ENCODE measurements around the gene NID1. TPM values are rescaled to one million over a fixed set of nuclear protein-coding genes. Genes with fewer than 3 reads are reported as not detected.

NID1 gene
- polyA plus RNA-seq, 3 donors from 2014 or later, result not detected

- no peaks in the 10 kb centered on the region for H3K9me3 Mint-ChIP-seq
- no peaks in the 10 kb centered on the region for H3K36me3 Mint-ChIP-seq
- H3K4me3 Mint-ChIP-seq, result peak overlapping the region in 1 of 5 donors; percentile 60
- H3K27me3 Mint-ChIP-seq (ENCODE audit: low read depth in 3 of 3), result peaks cover 0 to 3% (median 2%) of the 10 kb centered on the region in 3 donors
- DNase-seq, result no peak
- H3K4me1 Mint-ChIP-seq, result peaks cover 15 to 20% of the 10 kb centered on the region in 2 donors
- H3K27ac Mint-ChIP-seq, result peak overlapping the region in 3 of 6 donors; percentile 26 to 95 (median 93)
Measured at GRCh38 chr1:236000781-236001180, 64.1 kb downstream of the NID1 start.

- peak overlapping the region in 4 of 5 donors; percentile 5 to 79 (median 32) for H3K4me3 Mint-ChIP-seq
- H3K27ac Mint-ChIP-seq, result peak overlapping the region; percentile 32 to 95 (median 84)
- H3K36me3 Mint-ChIP-seq, result no peaks in the 10 kb centered on the region
- H3K27me3 Mint-ChIP-seq (ENCODE audit: low read depth in 3 of 3), result peaks cover 0 to 2% (median 0%) of the 10 kb centered on the region in 3 donors
- H3K9me3 Mint-ChIP-seq, result no peaks in the 10 kb centered on the region
- DNase-seq, result peak; percentile 27 to 79 (median 38)
- H3K4me1 Mint-ChIP-seq, result peaks cover 15 to 20% of the 10 kb centered on the region in 2 donors
Measured at GRCh38 chr1:235999259-235999925, 65.5 kb downstream of the NID1 start.

- peaks cover 15 to 20% of the 10 kb centered on the region in 2 donors for H3K4me1 Mint-ChIP-seq
- peak in 2 of 3 donors; percentile 17 to 65 for DNase-seq
- H3K9me3 Mint-ChIP-seq, result no peaks in the 10 kb centered on the region
- H3K27ac Mint-ChIP-seq, result peak overlapping the region; percentile 32 to 95 (median 84)
- no peaks in the 10 kb centered on the region for H3K36me3 Mint-ChIP-seq
- peak overlapping the region in 3 of 5 donors; percentile 5 to 79 (median 48) for H3K4me3 Mint-ChIP-seq
- peaks cover 0 to 2% (median 0%) of the 10 kb centered on the region in 3 donors for H3K27me3 Mint-ChIP-seq (ENCODE audit: low read depth in 3 of 3)
Measured at GRCh38 chr1:235998812-235999211, 66.1 kb downstream of the NID1 start.

- Mint-ChIP-seq H3K4me3 (no peak overlapping the region), H3K9me3 (no peaks in the 10 kb centered on the region), H3K27ac (peak overlapping the region in 2 of 6 donors; percentile 93 to 95), H3K4me1 (peaks cover 15 to 20% of the 10 kb centered on the region in 2 donors), H3K36me3 (no peaks in the 10 kb centered on the region), H3K27me3 (ENCODE audit: low read depth in 3 of 3) (peaks cover 0 to 2% (median 0%) of the 10 kb centered on the region in 3 donors)
- no peak for DNase-seq
Measured at GRCh38 chr1:235997931-235998330, 67.0 kb downstream of the NID1 start.

- Mint-ChIP-seq H3K27ac (no peak overlapping the region), H3K36me3 (no peaks in the 10 kb centered on the region), H3K4me3 (no peak overlapping the region), H3K4me1 (peaks cover 15 to 20% of the 10 kb centered on the region in 2 donors), H3K27me3 (ENCODE audit: low read depth in 3 of 3) (peaks cover 0 to 4% (median 1%) of the 10 kb centered on the region in 3 donors), H3K9me3 (no peaks in the 10 kb centered on the region)
- no peak for DNase-seq
Measured at GRCh38 chr1:235997049-235997448, 67.8 kb downstream of the NID1 start.

GRCh38 chr1:235996048-235996785 lies 68.7 kb downstream of the NID1 start:
- DNase-seq, result no peak
- no peak overlapping the region for H3K4me3 Mint-ChIP-seq
- peaks cover 15 to 20% of the 10 kb centered on the region in 2 donors for H3K4me1 Mint-ChIP-seq
- no peaks in the 10 kb centered on the region for H3K9me3 Mint-ChIP-seq
- peaks cover 0 to 4% (median 1%) of the 10 kb centered on the region in 3 donors for H3K27me3 Mint-ChIP-seq (ENCODE audit: low read depth in 3 of 3)
- peak overlapping the region in 1 of 6 donors; percentile 67 for H3K27ac Mint-ChIP-seq
- no peaks in the 10 kb centered on the region for H3K36me3 Mint-ChIP-seq

- Mint-ChIP-seq H3K27ac (no peak overlapping the region), H3K36me3 (no peaks in the 10 kb centered on the region), H3K4me3 (no peak overlapping the region), H3K27me3 (ENCODE audit: low read depth in 3 of 3) (peaks cover 0 to 4% (median 1%) of the 10 kb centered on the region in 3 donors), H3K9me3 (no peaks in the 10 kb centered on the region), H3K4me1 (peaks cover 15 to 17% of the 10 kb centered on the region in 2 donors)
- no peak for DNase-seq
Measured at GRCh38 chr1:235995511-235995910, 69.4 kb downstream of the NID1 start.

- no peak overlapping the region for H3K27ac Mint-ChIP-seq
- H3K4me1 Mint-ChIP-seq, result peaks cover 2 to 4% of the 10 kb centered on the region in 2 donors
Measured at GRCh38 chr1:235993652-235994051, 71.2 kb downstream of the NID1 start.

GRCh38 chr1:235992868-235993267 lies 72.0 kb downstream of the NID1 start:
- H3K27ac Mint-ChIP-seq, result no peak overlapping the region
- no peak overlapping the region for H3K4me3 Mint-ChIP-seq

More at GRCh38 chr1:235993652-235994051, 71.2 kb downstream of the NID1 start:
- H3K27me3 Mint-ChIP-seq (ENCODE audit: low read depth in 3 of 3), result peaks cover under 1 to 4% (median 1%) of the 10 kb centered on the region in 3 donors
- H3K4me3 Mint-ChIP-seq, result no peak overlapping the region
- no peak for DNase-seq
- peaks cover 0 to 4% (median 3%) of the 10 kb centered on the region in 3 donors for H3K36me3 Mint-ChIP-seq
- H3K9me3 Mint-ChIP-seq, result peaks cover 0 to 6% (median 0%) of the 10 kb centered on the region in 6 donors

GRCh38 chr1:235992346-235992745 lies 72.5 kb downstream of the NID1 start:
- Mint-ChIP-seq H3K27ac (no peak overlapping the region), H3K36me3 (peaks cover 0 to 4% (median 3%) of the 10 kb centered on the region in 3 donors), H3K27me3 (ENCODE audit: low read depth in 3 of 3) (peaks cover 4 to 6% (median 4%) of the 10 kb centered on the region in 3 donors)

More at GRCh38 chr1:235992868-235993267, 72.0 kb downstream of the NID1 start:
- H3K27me3 Mint-ChIP-seq (ENCODE audit: low read depth in 3 of 3), result peaks cover 1 to 4% (median 3%) of the 10 kb centered on the region in 3 donors
- peaks cover 0 to under 1% of the 10 kb centered on the region in 2 donors for H3K4me1 Mint-ChIP-seq
- H3K36me3 Mint-ChIP-seq, result peaks cover 0 to 4% (median 3%) of the 10 kb centered on the region in 3 donors
- peaks cover 0 to 6% (median 0%) of the 10 kb centered on the region in 6 donors for H3K9me3 Mint-ChIP-seq
- no peak for DNase-seq

GRCh38 chr1:235990330-235990795 lies 74.5 kb downstream of the NID1 start:
- Mint-ChIP-seq H3K4me3 (no peak overlapping the region), H3K9me3 (peaks cover 0 to 6% (median 0%) of the 10 kb centered on the region in 6 donors), H3K4me1 (no peaks in the 10 kb centered on the region), H3K36me3 (peaks cover 0 to 4% (median 3%) of the 10 kb centered on the region in 3 donors), H3K27me3 (ENCODE audit: low read depth in 3 of 3) (peaks cover 4 to 8% (median 7%) of the 10 kb centered on the region in 3 donors), H3K27ac (no peak overlapping the region)
- DNase-seq, result no peak

More at GRCh38 chr1:235992346-235992745, 72.5 kb downstream of the NID1 start:
- no peak overlapping the region for H3K4me3 Mint-ChIP-seq
- peaks cover 0 to 6% (median 0%) of the 10 kb centered on the region in 6 donors for H3K9me3 Mint-ChIP-seq
- H3K4me1 Mint-ChIP-seq, result no peaks in the 10 kb centered on the region
- no peak for DNase-seq

- Mint-ChIP-seq H3K9me3 (peaks cover 0 to 6% (median 0%) of the 10 kb centered on the region in 6 donors), H3K36me3 (peaks cover 0 to 4% (median 3%) of the 10 kb centered on the region in 3 donors), H3K27ac (no peak overlapping the region), H3K4me3 (no peak overlapping the region), H3K27me3 (ENCODE audit: low read depth in 3 of 3) (peaks cover 4 to 8% (median 7%) of the 10 kb centered on the region in 3 donors), H3K4me1 (no peaks in the 10 kb centered on the region)
- no peak for DNase-seq
Measured at GRCh38 chr1:235989105-235989504, 75.8 kb downstream of the NID1 start.

- DNase-seq, result no peak
- peaks cover 0 to 4% (median 3%) of the 10 kb centered on the region in 3 donors for H3K36me3 Mint-ChIP-seq
- no peak overlapping the region for H3K27ac Mint-ChIP-seq
- no peak overlapping the region for H3K4me3 Mint-ChIP-seq
- peaks cover 2 to 11% (median 4%) of the 10 kb centered on the region in 3 donors for H3K27me3 Mint-ChIP-seq (ENCODE audit: low read depth in 3 of 3)
- H3K4me1 Mint-ChIP-seq, result no peaks in the 10 kb centered on the region
- H3K9me3 Mint-ChIP-seq, result peaks cover 0 to 6% (median 0%) of the 10 kb centered on the region in 6 donors
Measured at GRCh38 chr1:235986869-235987268, 78.0 kb downstream of the NID1 start.

Measured in immature natural killer cell (primary cell).